Ovary (tissue), 3 donors: Measurements from ENCODE around the gene CHKB.

Experiments used
- EP300 ChIP-seq: sonication (generic); formaldehyde crosslinking; IDR thresholded peaks from one replicate; pipeline ENCODE4 v1.6.1; 2017; ENCODE audit warnings: antibody characterized with exemption
- POLR2A ChIP-seq: fragments of 450-650 bp; IDR thresholded peaks from one replicate; pipeline ENCODE4 v1.6.1; 2017; ENCODE audit warnings: antibody characterized with exemption, mild to moderate bottlenecking, moderate library complexity
- TF ChIP-seq, protein P1 (sequence below), 3 donors: fragments of 450-650 bp in 2 of 3; fragments of 200-600 bp in 1 of 3; IDR thresholded peaks; one replicate each; pipeline versions ENCODE4 v1.5.1 to v1.8.0; 2016 to 2022; ENCODE audit warnings: antibody characterized with exemption in 3 of 3, mild to moderate bottlenecking in 1 of 3
- donor health status: DM: no; HTN: no; CAD: no.

DNA sequence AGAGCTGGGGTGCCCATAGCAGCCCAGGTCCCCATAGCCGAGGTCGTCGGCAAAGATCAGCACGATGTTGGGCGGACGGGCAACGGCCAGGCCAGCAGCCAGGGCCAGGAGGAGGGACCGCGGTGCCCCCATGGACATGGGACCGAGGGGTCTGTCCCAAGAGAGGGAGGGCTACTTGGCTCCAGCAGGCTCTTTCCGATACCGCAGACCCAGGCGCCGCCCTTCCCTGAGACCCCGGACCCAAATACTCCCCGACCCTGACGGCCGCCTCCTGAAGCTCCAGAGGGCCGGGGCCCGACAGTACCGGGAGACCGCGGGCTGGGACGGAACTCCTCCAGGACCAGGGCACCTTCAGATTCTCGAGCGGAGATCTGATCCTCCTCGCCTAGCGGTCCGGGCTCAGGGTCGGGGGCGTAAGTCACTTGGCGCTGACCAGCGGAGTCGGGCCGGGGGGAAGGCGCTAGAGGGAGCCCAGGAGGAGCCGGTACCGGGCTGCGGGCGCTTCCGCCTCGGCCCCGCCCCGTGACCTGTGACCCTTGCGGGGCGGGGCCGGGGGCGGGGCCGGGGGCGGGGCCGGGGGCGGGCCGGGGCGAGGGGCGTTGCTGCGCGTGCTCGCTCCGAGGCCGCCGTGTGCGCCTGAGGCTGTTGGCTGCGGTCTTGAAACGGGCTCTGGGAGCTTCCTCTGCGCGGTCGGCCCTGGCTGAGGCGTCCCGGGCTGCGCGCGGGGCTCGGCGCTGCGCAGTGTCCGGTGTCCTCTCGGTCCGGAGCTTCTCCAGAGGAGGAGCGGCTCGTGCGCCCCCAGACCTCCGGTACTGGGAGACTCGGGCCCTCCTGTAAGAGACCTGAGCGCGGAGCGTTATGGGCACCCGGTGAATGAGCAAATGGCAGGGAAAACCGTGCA lies 45.2 kb upstream of the CHKB start, which contains the start of gene ARSA:
- no peak for TF ChIP-seq POLR2A
- TF ChIP-seq, protein P1, sequence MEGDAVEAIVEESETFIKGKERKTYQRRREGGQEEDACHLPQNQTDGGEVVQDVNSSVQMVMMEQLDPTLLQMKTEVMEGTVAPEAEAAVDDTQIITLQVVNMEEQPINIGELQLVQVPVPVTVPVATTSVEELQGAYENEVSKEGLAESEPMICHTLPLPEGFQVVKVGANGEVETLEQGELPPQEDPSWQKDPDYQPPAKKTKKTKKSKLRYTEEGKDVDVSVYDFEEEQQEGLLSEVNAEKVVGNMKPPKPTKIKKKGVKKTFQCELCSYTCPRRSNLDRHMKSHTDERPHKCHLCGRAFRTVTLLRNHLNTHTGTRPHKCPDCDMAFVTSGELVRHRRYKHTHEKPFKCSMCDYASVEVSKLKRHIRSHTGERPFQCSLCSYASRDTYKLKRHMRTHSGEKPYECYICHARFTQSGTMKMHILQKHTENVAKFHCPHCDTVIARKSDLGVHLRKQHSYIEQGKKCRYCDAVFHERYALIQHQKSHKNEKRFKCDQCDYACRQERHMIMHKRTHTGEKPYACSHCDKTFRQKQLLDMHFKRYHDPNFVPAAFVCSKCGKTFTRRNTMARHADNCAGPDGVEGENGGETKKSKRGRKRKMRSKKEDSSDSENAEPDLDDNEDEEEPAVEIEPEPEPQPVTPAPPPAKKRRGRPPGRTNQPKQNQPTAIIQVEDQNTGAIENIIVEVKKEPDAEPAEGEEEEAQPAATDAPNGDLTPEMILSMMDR (IDR thresholded peaks at IDR 0.05): peak in 2 of 3 donors; percentile 13 to 22
- no peak for TF ChIP-seq EP300
